ENCODE measurements around the gene CHST11. TPM values are rescaled to one million over a fixed set of nuclear protein-coding genes. Genes with fewer than 3 reads are reported as not detected.

CHST11 gene
- total and polyA plus RNA-seq, 9 of the 15 experiments (the other 6 are each of a cell fraction or from before 2014, with no cell fraction given), result 2.3 to 38.7 (median 15.0) TPM

- BruUV-seq (replicated peaks), result no TSS peak
- in situ Hi-C loops (cut with MboI) (no loop called here), intact Hi-C loops (cut with micrococcal nuclease) (loop anchor here (5.0 kb wide), 1 partner anchor 346 kb away; no protein-coding TSS in a partner anchor)
- Histone ChIP-seq H3K79me2 (ENCODE audit: control insufficient read depth, insufficient read depth, low read length) (peaks cover 33% of the 10 kb centered on the region; the same call in 2 of the 3 replicates), H3K4me2 (ENCODE audit: insufficient read depth, low read length) (no peak overlapping the region), H3K4me3 (no peak overlapping the region), H3K9me1 (ENCODE audit: control insufficient read depth, insufficient read depth, low read length) (peaks cover 3% of the 10 kb centered on the region), H3K4me1 (replicated peaks in 1 of 2; ENCODE audit: control insufficient read depth in 2 of 2, insufficient read depth in 2 of 2, low read length in 2 of 2) (peaks cover 15 to 49% of the 10 kb centered on the region in 2 experiments), H3K36me3 (ENCODE audit: control insufficient read depth, insufficient read depth, low read length) (peaks cover 15% of the 10 kb centered on the region; the same call in 1 of the 3 replicates), H3K9ac (ENCODE audit: insufficient read depth in 1 of 2, low read depth in 2 of 2, low read length in 2 of 2) (no peak overlapping the region; a peak in 1 of 4 replicates), H3K27ac (ENCODE audit: extremely low read depth, low read depth, low read length) (no peak overlapping the region), H3K27me3 (ENCODE audit: control insufficient read depth in 2 of 2, insufficient read depth in 2 of 2, low read length in 2 of 2) (no peaks in the 10 kb centered on the region), H3K9me3 (replicated peaks; ENCODE audit: control insufficient read depth, insufficient read depth, low read depth, low read length) (no peaks in the 10 kb centered on the region), H2AFZ (ENCODE audit: low read depth, low read length) (no peak overlapping the region), H4K20me1 (replicated peaks; ENCODE audit: control insufficient read depth, insufficient read depth, low read length) (peaks cover 3% of the 10 kb centered on the region; the same call in 1 of the 2 replicates)
- FAIRE-seq (peak; percentile 46), ATAC-seq (peak; percentile 33), DNase-seq (ENCODE audit: extremely low read depth in 1 of 4, low spot score in 3 of 4) (peak in 1 of 4 experiments; percentile 41)
- POLR2A ChIA-PET, result interaction anchor here (0.6 to 1.1 kb wide), 3 partner anchors 15 to 403 kb away, joined by 3 read pairs; no protein-coding TSS in a partner anchor
- WGBS (ENCODE audit: insufficient coverage, low coverage, missing lambda C conversion rate), result 48% methylated on average over 10 of the region's 10 CpGs
- CTCF ChIA-PET (ENCODE audit: low intra/inter-chr PET ratio), result no interaction called here
- TF ChIP-seq PCBP1 (IDR thresholded peaks at IDR 0.05; ENCODE audit: low read depth, low read length, poor library complexity, severe bottlenecking), result no peak
- TF ChIP-seq MLLT1 (IDR thresholded peaks at IDR 0.05), result no peak
- peak in 1 of 2 experiments; percentile 28; a peak in 1 of 4 replicates for TF ChIP-seq KDM1A (IDR thresholded peaks at IDR 0.05)
- peak; percentile 73 for TF ChIP-seq ZNF316 (IDR thresholded peaks at IDR 0.05)
- TF ChIP-seq CBFA2T3 (IDR thresholded peaks at IDR 0.05), result peak; percentile 28
- TF ChIP-seq ARID1B (IDR thresholded peaks at IDR 0.05), result peak; percentile 49
- TF ChIP-seq PKNOX1 (IDR thresholded peaks at IDR 0.05), result peak; percentile 83
- TF ChIP-seq MAFG (tag; conservative IDR thresholded peaks at IDR 0.05), result peak; percentile 48
- no peak for TF ChIP-seq ZHX1 (conservative IDR thresholded peaks at IDR 0.05; ENCODE audit: low read length)
- peak; percentile 60 for TF ChIP-seq C11orf30 (IDR thresholded peaks at IDR 0.05; ENCODE audit: low read depth)
- TF ChIP-seq ID3 (CRISPR knock-in tag; IDR thresholded peaks at IDR 0.05), result no peak
- 0 out of 2 replicates have a peak, but pooled peaks have one; percentile 45 for TF ChIP-seq ID3 (tag; IDR thresholded peaks at IDR 0.05)
- TF ChIP-seq CBFA2T2 (conservative IDR thresholded peaks at IDR 0.05), result peak; percentile 31; the same call in 1 of the 2 replicates
- TF ChIP-seq ZNF253 (CRISPR knock-in tag; conservative IDR thresholded peaks at IDR 0.05), result no peak
- no peak for TF ChIP-seq HSF4 (CRISPR knock-in tag; IDR thresholded peaks at IDR 0.05; ENCODE audit: borderline replicate concordance)
- TF ChIP-seq SP1 (CRISPR knock-in tag; IDR thresholded peaks at IDR 0.05), result no peak
- TF ChIP-seq SMARCA4 (IDR thresholded peaks at IDR 0.05), result peak; percentile 34; the same call in 1 of the 2 replicates
- peak; percentile 70 for TF ChIP-seq MEIS2 (IDR thresholded peaks at IDR 0.05; ENCODE audit: partially characterized antibody)
These were observed 271.1 kb downstream of the CHST11 start for GRCh38 chr12:104727726-104728465.
